H9 (cell line): ENCODE data around the gene RELB. TPM values are rescaled to one million over a fixed set of nuclear protein-coding genes. Genes with fewer than 3 reads are reported as not detected.
A peak's percentile ranks its signal among the peaks of the same experiment; 100 is the strongest.

Experiments
- DNase-seq: peaks from one replicate; pipeline ENCODE4 v3.0.0-alpha.2; 2017
- H2AFZ ChIP-seq: one replicate; pipeline ENCODE4 v1.6.1; 2013; ENCODE audit warnings: mild to moderate bottlenecking, low read length, control low read depth, moderate library complexity
- H2AK5ac ChIP-seq: 2 replicates; pipeline ENCODE4 v1.6.1; 2013; ENCODE audit warnings: low read length, control low read depth, mixed read lengths; ENCODE audit not compliant: insufficient read length
- H2BK120ac ChIP-seq: one replicate; pipeline ENCODE4 v1.6.1; 2013; ENCODE audit warnings: low read depth, mild to moderate bottlenecking, low read length, control low read depth, inconsistent platforms; ENCODE audit not compliant: poor library complexity, severe bottlenecking
- H2BK12ac ChIP-seq: 2 replicates; pipeline ENCODE4 v1.6.1; 2013; ENCODE audit warnings: low read length, control low read depth, mixed read lengths, low read depth; ENCODE audit not compliant: insufficient read length
- H2BK15ac ChIP-seq: 2 replicates; pipeline ENCODE4 v1.6.1; 2013; ENCODE audit warnings: low read depth, low read length, control low read depth
- H2BK20ac ChIP-seq: one replicate; pipeline ENCODE4 v1.6.1; 2013; ENCODE audit warnings: low read depth, mild to moderate bottlenecking, low read length, control low read depth, inconsistent platforms; ENCODE audit not compliant: poor library complexity, severe bottlenecking
- H2BK5ac ChIP-seq: 2 replicates; pipeline ENCODE4 v1.6.1; 2013; ENCODE audit warnings: low read length, control low read depth, mixed read lengths; ENCODE audit not compliant: insufficient read length
- H3K14ac ChIP-seq: 2 replicates; pipeline ENCODE4 v1.6.1; 2013; ENCODE audit warnings: low read length, control low read depth; ENCODE audit not compliant: insufficient read depth
- H3K18ac ChIP-seq: 2 replicates; pipeline ENCODE4 v1.6.1; 2013; ENCODE audit warnings: low read depth, mild to moderate bottlenecking, mixed read lengths, low read length, control low read depth; ENCODE audit not compliant: insufficient read length
- H3K23ac ChIP-seq: 2 replicates; pipeline ENCODE4 v1.6.1; 2013; ENCODE audit warnings: low read length, control low read depth, mixed read lengths, low read depth; ENCODE audit not compliant: insufficient read length
- H3K23me2 ChIP-seq: 2 replicates; pipeline ENCODE4 v1.6.1; 2013; ENCODE audit warnings: low read depth, mild to moderate bottlenecking, mixed read lengths, low read length, control low read depth; ENCODE audit not compliant: insufficient read length, poor library complexity, severe bottlenecking
- H3K27ac ChIP-seq: 2 replicates; pipeline ENCODE4 v1.5.1; 2013; ENCODE audit warnings: low read length, control low read depth, mixed read lengths, low read depth; ENCODE audit not compliant: insufficient read length
- H3K27me3 ChIP-seq: 2 replicates; pipeline ENCODE4 v1.6.1; 2013; ENCODE audit warnings: low read length, control low read depth, inconsistent platforms; ENCODE audit not compliant: insufficient read depth
- H3K4ac ChIP-seq: 2 replicates; pipeline ENCODE4 v1.6.1; 2013; ENCODE audit warnings: low read depth, mild to moderate bottlenecking, control low read depth, inconsistent platforms, low read length, moderate library complexity
- H3K4me1 ChIP-seq: 2 replicates; pipeline ENCODE4 v1.6.1; 2013; ENCODE audit warnings: low read length, control low read depth, inconsistent platforms; ENCODE audit not compliant: insufficient read depth
- H3K4me2 ChIP-seq: 2 replicates; pipeline ENCODE4 v1.6.1; 2013; ENCODE audit warnings: low read length, control low read depth, mixed read lengths; ENCODE audit not compliant: insufficient read length, insufficient read depth
- H3K56ac ChIP-seq: 2 replicates; pipeline ENCODE4 v1.6.1; 2013; ENCODE audit warnings: low read depth, mild to moderate bottlenecking, mixed read lengths, low read length, control low read depth; ENCODE audit not compliant: insufficient read length
- H3K79me1 ChIP-seq: 2 replicates; pipeline ENCODE4 v1.6.1; 2013; ENCODE audit warnings: low read depth, mild to moderate bottlenecking, moderate library complexity, low read length, control low read depth, inconsistent platforms; ENCODE audit not compliant: insufficient read depth, poor library complexity, severe bottlenecking
- H3K79me2 ChIP-seq: 2 replicates; pipeline ENCODE4 v1.6.1; 2013; ENCODE audit warnings: low read length, control low read depth, inconsistent platforms; ENCODE audit not compliant: insufficient read depth
- H3K9ac ChIP-seq: 2 replicates; pipeline ENCODE4 v1.6.1; 2013; ENCODE audit warnings: low read length, control low read depth, mixed read lengths; ENCODE audit not compliant: insufficient read length; ENCODE audit errors: extremely low read depth
- H3K9me3 ChIP-seq: one replicate; pipeline ENCODE4 v1.6.1; 2013; ENCODE audit warnings: low read depth, low read length, inconsistent platforms; ENCODE audit not compliant: control insufficient read depth
- H3T11ph ChIP-seq: one replicate; pipeline ENCODE4 v1.6.1; 2013; ENCODE audit warnings: mild to moderate bottlenecking, low read length, control low read depth, inconsistent platforms
- H4K20me1 ChIP-seq: one replicate; pipeline ENCODE4 v1.6.1; 2013; ENCODE audit not compliant: control insufficient read depth, insufficient read length, insufficient read depth
- H4K5ac ChIP-seq: 2 replicates; pipeline ENCODE4 v1.6.1; 2013; ENCODE audit warnings: low read depth, mild to moderate bottlenecking, mixed read lengths, low read length, control low read depth; ENCODE audit not compliant: insufficient read length
- H4K8ac ChIP-seq: replicated peaks from 2 replicates; pipeline ENCODE4 v1.6.1; 2013; ENCODE audit warnings: low read length, control low read depth, mixed read lengths, low read depth; ENCODE audit not compliant: insufficient read length
- H4K91ac ChIP-seq: 2 replicates; pipeline ENCODE4 v1.6.1; 2013; ENCODE audit warnings: low read depth, mild to moderate bottlenecking, moderate library complexity, mixed read lengths, low read length, control low read depth; ENCODE audit not compliant: insufficient read length
- H3K27ac Mint-ChIP-seq, 3 experiments: 2 replicates in 2 of 3; 3 replicates in 1 of 3; pipeline ENCODE4 v1.8.0; 2020 to 2021; ENCODE audit warnings: mixed read lengths in 3 of 3, mild to moderate bottlenecking in 1 of 3, moderate library complexity in 1 of 3
- H3K27me3 Mint-ChIP-seq: 2 replicates; pipeline ENCODE4 v1.8.0; 2021; ENCODE audit warnings: low read depth, mild to moderate bottlenecking, moderate library complexity, mixed read lengths
- H3K36me3 Mint-ChIP-seq, 3 experiments: 2 replicates in 2 of 3; 3 replicates in 1 of 3; pipeline ENCODE4 v1.8.0; 2020 to 2021; ENCODE audit warnings: low read depth in 3 of 3, mixed read lengths in 3 of 3; ENCODE audit not compliant: insufficient read depth in 1 of 3
- H3K4me1 Mint-ChIP-seq, 2 experiments: 2 replicates each; pipeline ENCODE4 v1.8.0; 2020; ENCODE audit warnings: mixed read lengths in 2 of 2
- H3K4me3 Mint-ChIP-seq, 2 experiments: 2 replicates in 1 of 2; 3 replicates in 1 of 2; pipeline ENCODE4 v1.8.0; 2020 to 2021; ENCODE audit warnings: mild to moderate bottlenecking in 2 of 2, mixed read lengths in 2 of 2, moderate library complexity in 1 of 2
- H3K9me3 Mint-ChIP-seq, 2 experiments: 2 replicates in 1 of 2; 3 replicates in 1 of 2; pipeline ENCODE4 v1.8.0; 2020; ENCODE audit warnings: mild to moderate bottlenecking in 2 of 2, mixed read lengths in 2 of 2, moderate library complexity in 1 of 2
- WGBS: extraction: QIAGEN DNeasy Blood & Tissue Kit; methylation state at CpG from one replicate; pipeline ENCODE4 v1.1.7; 2013; ENCODE audit warnings: missing lambda C conversion rate, low lambda C conversion rate, mixed read lengths; ENCODE audit not compliant: insufficient read length; ENCODE audit errors: extremely low coverage; 5-methylcytosine and 5-hydroxymethylcytosine counted together
- total RNA-seq: library from RNA; stranded (reverse); gene quantifications from 2 replicates; pipeline ENCODE4 v1.2.1, GENCODE V29; 2021
- TF ChIP-seq, protein P1 (sequence below): fragments of 200-600 bp; sonication (generic); conservative IDR thresholded peaks from 3 replicates; pipeline ENCODE4 v1.8.0; 2021; ENCODE audit warnings: antibody characterized with exemption, mild to moderate bottlenecking

RELB gene
- total RNA-seq, 1 experiment from 2014 or later, result 13.7 TPM

DNA sequence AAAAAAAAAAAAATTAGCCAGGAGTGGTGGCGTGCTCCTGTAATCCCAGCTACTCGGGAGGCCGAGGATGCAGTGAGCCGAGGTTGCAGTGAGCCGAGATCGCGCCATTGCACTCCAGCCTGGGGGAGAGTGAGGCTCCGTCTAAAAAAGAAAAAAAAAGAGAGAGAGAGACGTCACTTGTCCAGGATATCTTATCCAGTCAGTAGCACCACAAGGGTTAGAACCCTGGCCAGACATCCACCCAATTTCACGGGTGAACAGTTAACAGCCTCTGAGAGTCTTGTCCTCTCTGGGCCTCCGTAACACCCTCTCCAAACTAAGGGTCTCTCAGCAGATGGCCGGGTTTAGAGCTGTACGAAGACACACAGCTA lies 47.0 kb upstream of the RELB start:
- no peak overlapping the region for H4K91ac ChIP-seq
- H3K27me3 ChIP-seq, result no peaks in the 10 kb centered on the region
- peaks cover 8% of the 10 kb centered on the region for H3K79me1 ChIP-seq
- no peak overlapping the region for H3K18ac ChIP-seq
- no CpG with 5 or more reads among the region's 13 CpGs for WGBS
- peaks cover 28% of the 10 kb centered on the region; the same call in 1 of the 2 replicates for H3K79me2 ChIP-seq
- H4K5ac ChIP-seq, result no peak overlapping the region
- H3K14ac ChIP-seq, result no peak overlapping the region
- Mint-ChIP-seq H3K27ac (peak overlapping the region; percentile 100), H3K27me3 (peaks cover 2% of the 10 kb centered on the region; the same call in 1 of the 2 replicates), H3K4me3 (peak overlapping the region; percentile 97 to 100), H3K36me3 (peaks cover 0 to 9% (median 5%) of the 10 kb centered on the region in 3 experiments; a peak in 6 of 7 replicates), H3K4me1 (peaks cover 17 to 30% of the 10 kb centered on the region in 2 experiments), H3K9me3 (no peaks in the 10 kb centered on the region; a peak in 1 of 5 replicates)
- TF ChIP-seq, protein P1, sequence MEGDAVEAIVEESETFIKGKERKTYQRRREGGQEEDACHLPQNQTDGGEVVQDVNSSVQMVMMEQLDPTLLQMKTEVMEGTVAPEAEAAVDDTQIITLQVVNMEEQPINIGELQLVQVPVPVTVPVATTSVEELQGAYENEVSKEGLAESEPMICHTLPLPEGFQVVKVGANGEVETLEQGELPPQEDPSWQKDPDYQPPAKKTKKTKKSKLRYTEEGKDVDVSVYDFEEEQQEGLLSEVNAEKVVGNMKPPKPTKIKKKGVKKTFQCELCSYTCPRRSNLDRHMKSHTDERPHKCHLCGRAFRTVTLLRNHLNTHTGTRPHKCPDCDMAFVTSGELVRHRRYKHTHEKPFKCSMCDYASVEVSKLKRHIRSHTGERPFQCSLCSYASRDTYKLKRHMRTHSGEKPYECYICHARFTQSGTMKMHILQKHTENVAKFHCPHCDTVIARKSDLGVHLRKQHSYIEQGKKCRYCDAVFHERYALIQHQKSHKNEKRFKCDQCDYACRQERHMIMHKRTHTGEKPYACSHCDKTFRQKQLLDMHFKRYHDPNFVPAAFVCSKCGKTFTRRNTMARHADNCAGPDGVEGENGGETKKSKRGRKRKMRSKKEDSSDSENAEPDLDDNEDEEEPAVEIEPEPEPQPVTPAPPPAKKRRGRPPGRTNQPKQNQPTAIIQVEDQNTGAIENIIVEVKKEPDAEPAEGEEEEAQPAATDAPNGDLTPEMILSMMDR, result no peak
- no peak overlapping the region for H2BK120ac ChIP-seq
- no peak for DNase-seq
- no peak overlapping the region for H2BK15ac ChIP-seq
- no peak overlapping the region for H3K56ac ChIP-seq
- no peak overlapping the region for H2AK5ac ChIP-seq
- no peak overlapping the region for H4K8ac ChIP-seq
- H3K27ac ChIP-seq, result peak overlapping the region; percentile 29
- H2AFZ ChIP-seq, result peak overlapping the region; percentile 63
- no peak overlapping the region for H3K23ac ChIP-seq
- no peaks in the 10 kb centered on the region for H3K9me3 ChIP-seq
- no peak overlapping the region for H3T11ph ChIP-seq
- H3K23me2 ChIP-seq, result peaks cover 10% of the 10 kb centered on the region
- H3K4me1 ChIP-seq, result no peaks in the 10 kb centered on the region
- no peak overlapping the region for H2BK20ac ChIP-seq
- no peak overlapping the region for H3K4ac ChIP-seq
- peak overlapping the region; percentile 93 for H3K4me2 ChIP-seq
- H3K9ac ChIP-seq, result peak overlapping the region; percentile 99
- peak overlapping the region; percentile 55 for H2BK5ac ChIP-seq
- no peak overlapping the region for H2BK12ac ChIP-seq
- peaks cover 6% of the 10 kb centered on the region for H4K20me1 ChIP-seq
